Keratinocyte (primary cell): ENCODE measurements around the gene NUDT3. TPM values are rescaled to one million over a fixed set of nuclear protein-coding genes. Genes with fewer than 3 reads are reported as not detected.

Source experiments
- DNase-seq: peaks from one replicate; pipeline ENCODE4 v3.0.0-alpha.2; 2011; ENCODE audit warnings: low read depth, missing footprints, low spot score
- FAIRE-seq: peaks from 2 replicates; lab custom pipeline; 2011; peaks lifted over from hg19 to GRCh38; lab: Jason Lieb, UNC
- H2AFZ ChIP-seq: 2 replicates; pipeline ENCODE4 v1.6.0; 2012; ENCODE audit warnings: low read length, control low read depth, inconsistent platforms; ENCODE audit not compliant: control insufficient read depth
- H3K27ac ChIP-seq: 2 replicates; pipeline ENCODE4 v1.5.1; 2011; ENCODE audit warnings: low read length; ENCODE audit not compliant: control insufficient read depth, insufficient read depth
- H3K27me3 ChIP-seq: 3 replicates; pipeline ENCODE4 v1.6.0; 2011; ENCODE audit warnings: low read length; ENCODE audit not compliant: control insufficient read depth, insufficient read depth; ENCODE audit errors: extremely low read depth
- H3K36me3 ChIP-seq, 2 experiments: 2 replicates in 1 of 2; 3 replicates in 1 of 2; pipeline ENCODE4 v1.5.1; 2011; ENCODE audit warnings: low read length in 2 of 2, mild to moderate bottlenecking in 1 of 2; ENCODE audit not compliant: control insufficient read depth in 2 of 2, insufficient read depth in 2 of 2; ENCODE audit errors: extremely low read depth in 1 of 2
- H3K4me1 ChIP-seq: 3 replicates; pipeline ENCODE4 v1.5.1; 2011; ENCODE audit warnings: low read length; ENCODE audit not compliant: control insufficient read depth, insufficient read depth; ENCODE audit errors: extremely low read depth
- H3K4me2 ChIP-seq: 3 replicates; pipeline ENCODE4 v1.6.0; 2011; ENCODE audit warnings: low read depth, low read length; ENCODE audit not compliant: control insufficient read depth, insufficient read depth; ENCODE audit errors: extremely low read depth
- H3K4me3 ChIP-seq, 3 experiments: fragments of 200-600 bp in 1 of 3; sonication (generic) in 1 of 3; 2 replicates in 2 of 3; 3 replicates in 1 of 3; pipeline ENCODE4 v1.5.1; 2011 to 2016; ENCODE audit warnings: low read length in 3 of 3, mild to moderate bottlenecking in 3 of 3, control low read depth in 2 of 3, inconsistent platforms in 1 of 3, low read depth in 1 of 3, mixed read lengths in 1 of 3, mixed run types in 1 of 3, moderate library complexity in 1 of 3; ENCODE audit not compliant: control insufficient read depth in 2 of 3, insufficient read depth in 2 of 3; ENCODE audit errors: extremely low read depth in 1 of 3
- H3K79me2 ChIP-seq: 2 replicates; pipeline ENCODE4 v1.6.0; 2012; ENCODE audit warnings: low read length; ENCODE audit not compliant: control insufficient read depth, insufficient read depth
- H3K9ac ChIP-seq: 3 replicates; pipeline ENCODE4 v1.6.0; 2011; ENCODE audit warnings: low read length; ENCODE audit not compliant: control insufficient read depth, insufficient read depth; ENCODE audit errors: extremely low read depth
- H3K9me1 ChIP-seq: 3 replicates; pipeline ENCODE4 v1.6.0; 2011; ENCODE audit warnings: low read length; ENCODE audit not compliant: control insufficient read depth, insufficient read depth; ENCODE audit errors: extremely low read depth
- H3K9me3 ChIP-seq: 2 replicates; pipeline ENCODE4 v1.5.1; 2012; ENCODE audit warnings: low read depth, low read length; ENCODE audit not compliant: control insufficient read depth
- H4K20me1 ChIP-seq: 3 replicates; pipeline ENCODE4 v1.6.0; 2011; ENCODE audit warnings: low read length; ENCODE audit not compliant: control insufficient read depth, insufficient read depth; ENCODE audit errors: extremely low read depth
- EZH2 ChIP-seq: IDR thresholded peaks from one replicate; pipeline ENCODE4 v1.6.1; 2012; ENCODE audit warnings: inconsistent platforms, mild to moderate bottlenecking, low read length, moderate library complexity
- dilution Hi-C: fragments of 300-500 bp; cut with MboI; formaldehyde crosslinking; loops from one replicate; pipeline ENCODE4 v1.7.0; 2020; ENCODE audit warnings: low sequenced_read_pairs; ENCODE audit not compliant: extremely low pct_ligation_motif_present
- polyA plus RNA-seq, 5 experiments: library from polyadenylated mRNA; depleted of rRNA in 3 of 5; stranded (reverse) in 3 of 5; stranded (forward) in 1 of 5; unstranded in 1 of 5; fragments of >200 nt; gene quantifications; 1 replicate in 1 of 5; 2 replicates in 3 of 5; 3 replicates in 1 of 5; pipeline versions ENCODE4 v1.2.1 to v1.2.3, GENCODE V29; 2011 to 2012; ENCODE audit warnings: missing spikeins in 2 of 5, low read depth in 1 of 5, low replicate concordance in 1 of 5
- TF ChIP-seq, protein P1 (sequence below), 3 experiments: IDR thresholded peaks in 1 of 3; conservative IDR thresholded peaks in 1 of 3; optimal IDR thresholded peaks in 1 of 3; 2 replicates in 2 of 3; 3 replicates in 1 of 3; pipeline versions ENCODE3 to v1.5.1; 2011; ENCODE audit warnings: low read length in 3 of 3, mild to moderate bottlenecking in 3 of 3, moderate library complexity in 2 of 3, control low read depth in 1 of 3, inconsistent platforms in 1 of 3; ENCODE audit not compliant: insufficient read depth in 2 of 3; ENCODE audit errors: extremely low read depth in 1 of 3

NUDT3 gene
- polyA plus RNA-seq, 1 donor (not counting 4 experiments of a cell fraction or from before 2014, with no cell fraction given): 16.5 TPM

DNA sequence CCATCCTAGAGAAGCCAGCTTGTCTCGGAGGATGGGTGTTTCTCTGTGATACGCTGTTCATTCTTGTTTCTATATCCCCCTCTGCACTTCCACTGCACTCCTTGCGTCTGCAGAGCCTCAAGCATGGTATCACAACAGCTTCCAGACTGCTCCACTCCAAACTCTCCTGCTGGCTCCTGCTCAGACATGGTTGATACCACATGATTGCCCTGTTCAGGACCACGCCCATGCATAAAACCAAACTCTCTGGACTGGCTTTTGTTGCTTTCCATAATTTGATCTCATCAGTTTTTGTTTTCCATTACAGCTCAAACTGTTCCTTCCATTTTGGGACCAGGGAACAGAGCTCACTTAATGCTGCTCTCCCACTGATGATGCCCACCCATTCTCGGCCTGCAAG, 113.6 kb downstream of the NUDT3 start:
- H3K36me3 ChIP-seq: peaks cover 3 to 10% of the 10 kb centered on the region in 2 experiments
- dilution Hi-C loops: no loop called here
- H2AFZ ChIP-seq: no peak overlapping the region
- no peaks in the 10 kb centered on the region for H4K20me1 ChIP-seq
- no peaks in the 10 kb centered on the region for H3K79me2 ChIP-seq
- no peaks in the 10 kb centered on the region for H3K9me1 ChIP-seq
- H3K9ac ChIP-seq: no peak overlapping the region
- DNase-seq (no peak), FAIRE-seq (no peak)
- no peak overlapping the region for H3K27ac ChIP-seq
- no peaks in the 10 kb centered on the region for H3K9me3 ChIP-seq
- no peak overlapping the region for H3K4me2 ChIP-seq
- no peak overlapping the region for H3K4me3 ChIP-seq
- no peaks in the 10 kb centered on the region for H3K27me3 ChIP-seq
- H3K4me1 ChIP-seq: no peaks in the 10 kb centered on the region
- TF ChIP-seq, protein P1, sequence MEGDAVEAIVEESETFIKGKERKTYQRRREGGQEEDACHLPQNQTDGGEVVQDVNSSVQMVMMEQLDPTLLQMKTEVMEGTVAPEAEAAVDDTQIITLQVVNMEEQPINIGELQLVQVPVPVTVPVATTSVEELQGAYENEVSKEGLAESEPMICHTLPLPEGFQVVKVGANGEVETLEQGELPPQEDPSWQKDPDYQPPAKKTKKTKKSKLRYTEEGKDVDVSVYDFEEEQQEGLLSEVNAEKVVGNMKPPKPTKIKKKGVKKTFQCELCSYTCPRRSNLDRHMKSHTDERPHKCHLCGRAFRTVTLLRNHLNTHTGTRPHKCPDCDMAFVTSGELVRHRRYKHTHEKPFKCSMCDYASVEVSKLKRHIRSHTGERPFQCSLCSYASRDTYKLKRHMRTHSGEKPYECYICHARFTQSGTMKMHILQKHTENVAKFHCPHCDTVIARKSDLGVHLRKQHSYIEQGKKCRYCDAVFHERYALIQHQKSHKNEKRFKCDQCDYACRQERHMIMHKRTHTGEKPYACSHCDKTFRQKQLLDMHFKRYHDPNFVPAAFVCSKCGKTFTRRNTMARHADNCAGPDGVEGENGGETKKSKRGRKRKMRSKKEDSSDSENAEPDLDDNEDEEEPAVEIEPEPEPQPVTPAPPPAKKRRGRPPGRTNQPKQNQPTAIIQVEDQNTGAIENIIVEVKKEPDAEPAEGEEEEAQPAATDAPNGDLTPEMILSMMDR (optimal IDR thresholded peaks at IDR 0.05 in 1 of 3, IDR thresholded peaks at IDR 0.05 in 1 of 3, conservative IDR thresholded peaks at IDR 0.05 in 1 of 3; ENCODE audit: extremely low read depth in 1 of 3, insufficient read depth in 2 of 3, low read length in 3 of 3): no peak
- no peak for TF ChIP-seq EZH2

DNA sequence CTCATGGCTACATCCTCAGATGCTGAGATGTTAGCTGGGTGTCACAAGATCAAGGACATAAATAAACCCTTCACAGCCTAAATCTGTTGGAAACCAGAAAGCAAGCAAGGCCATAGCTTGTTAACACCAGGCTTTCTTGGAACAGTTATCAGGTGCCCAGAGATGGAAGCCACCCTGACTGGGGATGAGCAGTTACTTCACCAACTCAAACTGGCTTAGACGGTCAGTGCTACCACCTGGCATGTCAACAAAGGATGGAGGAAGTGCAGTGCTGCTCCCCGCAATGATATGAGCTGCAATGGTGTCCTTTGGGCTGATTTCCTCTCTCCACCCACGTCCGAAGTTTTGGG, 114.7 kb downstream of the NUDT3 start:
- Histone ChIP-seq H3K36me3 (peaks cover 2 to 9% of the 10 kb centered on the region in 2 experiments), H3K9me1 (no peaks in the 10 kb centered on the region), H3K27ac (no peak overlapping the region), H2AFZ (no peak overlapping the region), H3K27me3 (no peaks in the 10 kb centered on the region), H4K20me1 (no peaks in the 10 kb centered on the region), H3K4me1 (no peaks in the 10 kb centered on the region), H3K9ac (no peak overlapping the region), H3K9me3 (no peaks in the 10 kb centered on the region), H3K79me2 (no peaks in the 10 kb centered on the region), H3K4me3 (no peak overlapping the region), H3K4me2 (no peak overlapping the region)
- no peak for FAIRE-seq
- dilution Hi-C loops: no loop called here
- TF ChIP-seq, protein P1 (optimal IDR thresholded peaks at IDR 0.05 in 1 of 3, IDR thresholded peaks at IDR 0.05 in 1 of 3, conservative IDR thresholded peaks at IDR 0.05 in 1 of 3; ENCODE audit: extremely low read depth in 1 of 3, insufficient read depth in 2 of 3, low read length in 3 of 3): no peak
- no peak for TF ChIP-seq EZH2
- DNase-seq: no peak
